ENCODE results near the gene BNC2.

GRCh38 chr9:16615451-16615850 is 255.0 kb downstream of the BNC2 start:
- TF ChIP-seq CTCF (IDR thresholded peaks at IDR 0.05), result no peak
- no peak for TF ChIP-seq POLR2A (IDR thresholded peaks at IDR 0.05)

All from right lobe of liver (tissue), 4 donors.